GM12878 (cell line): Measurements from ENCODE around the gene FBXL7. TPM values are rescaled to one million over a fixed set of nuclear protein-coding genes. Genes with fewer than 3 reads are reported as not detected.

Source experiments
- ATF2 ChIP-seq: IDR thresholded peaks from 2 replicates; pipeline ENCODE4 v1.6.1; 2012; ENCODE audit warnings: low read length, inconsistent platforms
- JUNB ChIP-seq: IDR thresholded peaks from 2 replicates; pipeline ENCODE4 v1.6.1; 2016; ENCODE audit warnings: antibody characterized with exemption, mild to moderate bottlenecking
- MEF2B ChIP-seq: fragments of 450-650 bp; IDR thresholded peaks from 2 replicates; pipeline ENCODE4 v1.6.1; 2018; ENCODE audit warnings: mild to moderate bottlenecking, moderate library complexity; ENCODE audit not compliant: partially characterized antibody, poor library complexity, severe bottlenecking
- ZBTB33 ChIP-seq: fragments of 450-650 bp; IDR thresholded peaks from 2 replicates; pipeline ENCODE4 v1.6.1; 2017; ENCODE audit warnings: mild to moderate bottlenecking
- ZBTB4 ChIP-seq: fragments of 450-650 bp; formaldehyde crosslinking; IDR thresholded peaks from 2 replicates; pipeline ENCODE4 v1.4.0; 2022; ENCODE audit warnings: mild to moderate bottlenecking, moderate library complexity
- polyA plus RNA-seq, 11 experiments: library from polyadenylated mRNA; depleted of rRNA in 4 of 11; unstranded in 6 of 11; stranded (reverse) in 5 of 11; fragments of >200 nt; fragmentation: Nextera tagmentation in 4 of 11; fragmentation: Illumina TruSeq in 1 of 11; extraction: Ambion mirVana in 4 of 11; extraction: Trizol in 1 of 11; gene quantifications; 1 replicate in 1 of 11; 2 replicates in 10 of 11; pipeline versions ENCODE4 v1.2.1 to v1.2.3, GENCODE V29; 2011 to 2016; ENCODE audit warnings: inconsistent platforms in 2 of 11, missing spikeins in 2 of 11, low read depth in 1 of 11
- total RNA-seq, 4 experiments: library from RNA; depleted of rRNA in 3 of 4; stranded (reverse); fragments of >200 nt in 3 of 4; fragmentation: Illumina TruSeq in 1 of 4; extraction: Trizol in 1 of 4; gene quantifications; 2 replicates each; pipeline versions ENCODE4 v1.2.1 to v1.2.3, GENCODE V29; 2013 to 2021
- TF ChIP-seq, protein P1 (sequence below): fragments of 450-650 bp; formaldehyde crosslinking; IDR thresholded peaks from 2 replicates; pipeline ENCODE4 v1.5.0; 2022; ENCODE audit warnings: mild to moderate bottlenecking, missing genetic modification characterization

FBXL7 gene
- total and polyA plus RNA-seq, 10 of the 15 experiments (the other 5 are each of a cell fraction or from before 2014, with no cell fraction given) = 0.03 to 0.44 (median 0.16) TPM

DNA sequence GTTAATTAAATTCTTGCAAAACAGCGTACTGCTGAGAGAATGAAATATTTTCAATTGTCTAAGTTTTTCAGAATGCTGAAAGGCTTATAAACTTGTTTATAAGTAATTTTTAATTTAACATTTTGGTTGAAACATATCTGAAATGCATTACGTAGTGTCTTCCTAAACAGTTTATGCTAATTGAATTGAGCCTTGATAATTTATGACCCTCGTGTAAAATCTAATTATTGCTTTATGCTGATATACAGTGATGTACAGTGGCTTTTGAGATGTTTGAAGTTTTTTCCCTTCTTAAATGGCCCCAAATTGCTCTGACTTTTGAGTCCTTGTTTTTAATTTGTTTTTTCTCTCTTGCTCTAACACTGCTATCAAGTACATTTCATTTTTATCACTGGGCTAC lies 262.7 kb downstream of the FBXL7 start (continued):
- TF ChIP-seq ZBTB4 (CRISPR knock-in tag) (no peak), JUNB (no peak), ATF2 (no peak), ZBTB33 (no peak), MEF2B (no peak)
- TF ChIP-seq, protein P1, sequence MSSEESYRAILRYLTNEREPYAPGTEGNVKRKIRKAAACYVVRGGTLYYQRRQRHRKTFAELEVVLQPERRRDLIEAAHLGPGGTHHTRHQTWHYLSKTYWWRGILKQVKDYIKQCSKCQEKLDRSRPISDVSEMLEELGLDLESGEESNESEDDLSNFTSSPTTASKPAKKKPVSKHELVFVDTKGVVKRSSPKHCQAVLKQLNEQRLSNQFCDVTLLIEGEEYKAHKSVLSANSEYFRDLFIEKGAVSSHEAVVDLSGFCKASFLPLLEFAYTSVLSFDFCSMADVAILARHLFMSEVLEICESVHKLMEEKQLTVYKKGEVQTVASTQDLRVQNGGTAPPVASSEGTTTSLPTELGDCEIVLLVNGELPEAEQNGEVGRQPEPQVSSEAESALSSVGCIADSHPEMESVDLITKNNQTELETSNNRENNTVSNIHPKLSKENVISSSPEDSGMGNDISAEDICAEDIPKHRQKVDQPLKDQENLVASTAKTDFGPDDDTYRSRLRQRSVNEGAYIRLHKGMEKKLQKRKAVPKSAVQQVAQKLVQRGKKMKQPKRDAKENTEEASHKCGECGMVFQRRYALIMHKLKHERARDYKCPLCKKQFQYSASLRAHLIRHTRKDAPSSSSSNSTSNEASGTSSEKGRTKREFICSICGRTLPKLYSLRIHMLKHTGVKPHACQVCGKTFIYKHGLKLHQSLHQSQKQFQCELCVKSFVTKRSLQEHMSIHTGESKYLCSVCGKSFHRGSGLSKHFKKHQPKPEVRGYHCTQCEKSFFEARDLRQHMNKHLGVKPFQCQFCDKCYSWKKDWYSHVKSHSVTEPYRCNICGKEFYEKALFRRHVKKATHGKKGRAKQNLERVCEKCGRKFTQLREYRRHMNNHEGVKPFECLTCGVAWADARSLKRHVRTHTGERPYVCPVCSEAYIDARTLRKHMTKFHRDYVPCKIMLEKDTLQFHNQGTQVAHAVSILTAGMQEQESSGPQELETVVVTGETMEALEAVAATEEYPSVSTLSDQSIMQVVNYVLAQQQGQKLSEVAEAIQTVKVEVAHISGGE (CRISPR knock-in tag) = no peak
- TF ChIP-seq, all 136 proteins: peak for 0
